Fibroblast of peridontal ligament (primary cell): ENCODE measurements around the gene SETD3.

Experiments used
- DNase-seq: peaks from one replicate; pipeline ENCODE4 v3.0.0-alpha.2; 2010; ENCODE audit errors: extremely low read depth

SETD3 gene

DNA sequence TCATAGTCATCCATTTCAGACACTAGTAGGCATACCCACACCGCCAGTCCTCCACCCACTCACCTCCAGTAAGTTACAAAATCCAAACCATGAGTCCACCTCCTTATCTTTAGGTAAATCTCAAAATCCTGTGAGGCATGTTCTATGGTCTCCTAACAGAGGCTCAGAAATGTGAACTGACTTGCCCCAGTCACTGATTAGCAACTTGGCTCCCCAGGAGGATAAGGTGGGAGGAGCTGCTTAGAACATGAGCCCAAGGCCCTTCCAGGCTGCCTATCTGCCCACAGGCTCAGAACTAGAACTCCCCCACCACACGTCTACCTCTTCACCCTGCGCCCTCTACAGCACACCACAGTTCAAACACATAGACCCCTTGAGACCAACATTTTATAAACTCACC is 19.9 kb downstream of the SETD3 start:
- no peak for DNase-seq

DNA sequence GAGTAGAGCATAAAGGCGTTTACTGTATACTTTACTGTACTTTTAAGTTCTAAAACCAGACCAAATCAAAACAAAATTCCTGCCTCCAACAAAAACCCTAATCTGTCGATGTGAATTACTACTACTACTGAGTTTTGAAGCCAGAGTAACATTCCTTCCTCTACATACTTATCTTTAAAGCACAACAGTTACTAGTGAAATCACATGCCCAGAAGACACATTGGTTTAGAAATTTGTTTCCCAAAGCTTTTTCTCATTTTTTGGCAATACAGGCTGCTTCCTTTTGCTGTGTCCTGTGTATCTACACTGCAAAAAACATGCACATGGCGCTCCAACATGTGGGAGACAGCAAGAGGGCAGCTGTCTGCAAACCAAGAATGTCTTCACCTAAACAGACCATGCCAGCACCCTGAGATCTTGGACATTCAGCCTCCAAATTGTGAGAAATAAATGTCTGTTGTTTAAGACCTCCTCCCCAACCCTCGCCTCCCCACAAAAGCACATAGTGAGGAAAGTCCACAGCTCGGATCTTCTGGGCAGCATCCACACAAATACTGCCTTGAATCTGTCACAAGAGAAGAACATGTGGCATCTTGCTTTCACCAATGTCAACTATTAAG is 21.1 kb downstream of the SETD3 start:
- DNase-seq: peak; percentile 7

DNA sequence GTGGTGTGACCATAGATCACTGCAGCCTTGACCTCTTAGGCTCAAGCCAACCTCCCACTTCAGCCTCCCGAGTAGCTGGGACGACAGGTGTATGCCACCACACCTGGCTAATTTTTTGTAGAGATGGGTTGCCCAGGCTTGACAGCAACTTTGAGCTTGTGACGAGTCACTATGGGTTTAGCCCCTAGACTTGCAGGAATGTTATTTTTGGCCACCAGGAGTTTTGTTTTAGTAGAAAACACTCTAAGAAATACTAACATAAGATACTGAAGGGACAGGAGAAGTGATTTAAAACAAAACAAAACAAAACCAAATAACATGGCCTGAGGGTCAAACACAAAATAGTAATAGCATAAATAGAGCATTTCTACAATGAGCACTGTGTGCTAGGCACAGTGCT is 26.4 kb downstream of the SETD3 start:
- DNase-seq: no peak

DNA sequence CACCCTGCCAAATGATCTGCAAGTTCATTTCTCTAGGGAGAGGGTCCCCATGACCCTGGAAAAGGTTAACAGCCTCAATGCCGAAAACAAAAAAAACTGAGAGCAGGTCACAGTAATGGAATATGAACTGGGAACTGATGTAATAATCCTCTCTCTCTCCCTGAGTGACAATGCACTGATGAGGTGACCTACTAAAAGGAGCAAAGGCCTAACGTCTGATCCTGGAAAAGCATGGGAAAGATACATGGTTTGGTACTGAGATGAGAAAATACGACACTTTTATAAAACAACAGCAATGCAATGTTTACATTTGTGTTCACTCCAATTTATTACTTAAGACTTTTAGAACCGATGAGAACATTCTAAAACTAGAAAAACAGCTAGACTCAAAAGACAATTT is 27.7 kb downstream of the SETD3 start:
- DNase-seq: no peak

DNA sequence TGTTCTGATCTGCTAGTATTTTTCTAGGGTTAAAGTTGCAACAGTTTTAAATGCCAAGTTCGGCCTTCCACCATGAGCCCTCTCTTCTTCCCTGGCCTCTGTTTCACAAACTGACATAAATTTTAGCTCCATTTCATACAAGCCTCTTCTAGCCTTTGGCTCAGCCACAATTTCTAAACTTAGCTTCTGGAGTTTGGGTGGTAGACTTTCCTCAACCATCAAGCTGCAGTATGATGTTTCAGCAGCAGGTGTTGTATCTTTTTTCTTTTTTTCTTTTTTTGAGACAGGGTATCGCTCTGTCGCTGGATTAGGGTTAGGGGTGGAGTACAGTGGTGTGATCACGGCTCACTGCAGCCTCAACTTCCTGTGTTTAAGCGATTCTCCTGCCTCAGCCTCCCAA is 29.4 kb downstream of the SETD3 start:
- no peak for DNase-seq

DNA sequence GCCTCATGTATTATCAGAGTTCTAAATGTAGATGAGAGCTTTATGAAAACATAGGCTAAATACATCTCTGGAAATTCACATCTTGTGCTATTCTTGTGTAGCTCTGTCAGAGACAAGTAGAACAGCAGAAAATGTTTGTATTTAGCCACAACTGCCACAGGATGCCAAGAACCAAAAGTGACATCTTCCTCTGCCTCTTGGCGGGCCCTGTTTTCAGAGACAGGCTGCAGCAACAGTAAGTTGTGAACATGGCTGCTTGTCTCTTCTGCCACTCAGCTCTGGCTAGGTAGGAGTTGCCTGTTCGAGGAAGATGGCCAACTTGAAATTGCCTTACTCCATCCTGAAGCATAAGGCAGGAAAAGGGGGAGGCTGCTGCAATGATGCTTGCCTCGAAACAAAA is 30.4 kb downstream of the SETD3 start:
- DNase-seq: no peak

DNA sequence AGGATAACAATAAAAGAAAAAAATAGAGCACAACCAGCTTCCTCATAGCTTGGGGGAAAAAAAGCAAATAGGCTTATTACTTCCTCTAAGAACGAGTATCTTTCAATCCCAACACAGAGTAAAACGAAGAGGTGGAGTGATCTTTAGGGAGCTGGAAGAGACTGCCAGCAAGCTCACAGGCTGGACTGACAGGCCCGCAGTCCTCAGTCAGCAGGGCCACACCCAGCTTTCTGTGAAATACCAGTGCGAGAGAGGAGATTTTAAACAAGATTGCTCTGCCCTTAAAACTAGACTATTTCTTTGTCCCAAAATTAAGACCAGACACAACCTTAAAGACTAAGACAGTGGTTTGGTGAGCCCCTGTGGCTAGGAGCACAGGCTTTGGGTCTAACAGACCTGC is 32.9 kb downstream of the SETD3 start:
- DNase-seq: no peak

DNA sequence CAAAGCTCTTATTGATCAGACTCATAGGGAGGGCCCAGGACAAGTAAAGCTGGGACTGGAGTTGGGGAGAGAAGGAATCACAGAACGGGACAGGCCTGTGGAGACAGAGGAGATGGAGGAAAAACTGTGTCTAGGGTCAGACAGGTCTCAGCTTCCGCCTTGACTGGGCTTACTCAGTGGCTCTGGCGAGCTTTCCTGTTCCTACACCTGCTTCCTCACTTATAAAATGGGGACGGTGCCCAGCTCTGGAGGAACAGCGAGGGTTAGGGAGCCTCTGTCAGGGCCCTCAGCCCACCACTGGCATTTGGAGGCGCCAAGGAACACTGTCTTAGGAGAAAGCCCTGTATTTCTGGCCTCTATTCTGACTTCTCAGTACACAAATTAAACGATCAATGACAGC is 34.7 kb downstream of the SETD3 start:
- DNase-seq: no peak

DNA sequence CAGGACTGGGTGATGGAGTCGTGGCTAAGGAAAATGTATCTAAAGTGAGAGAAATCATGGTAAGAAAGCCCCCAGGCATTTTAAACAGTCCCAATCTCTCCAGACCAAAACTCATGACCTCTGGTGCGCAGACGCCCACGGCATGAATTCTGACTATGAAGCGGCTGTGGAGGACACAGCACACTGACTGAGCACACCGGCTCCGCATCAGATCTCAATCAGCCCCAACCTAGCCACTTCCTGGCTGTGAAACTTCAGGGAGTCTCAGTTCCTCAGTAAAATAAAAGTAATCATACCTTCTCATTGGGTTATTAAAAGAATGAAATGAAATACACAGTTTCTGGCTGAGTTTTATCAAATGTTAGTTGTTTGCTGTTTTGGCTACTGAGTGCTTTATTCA is 38.7 kb downstream of the SETD3 start:
- no peak for DNase-seq

DNA sequence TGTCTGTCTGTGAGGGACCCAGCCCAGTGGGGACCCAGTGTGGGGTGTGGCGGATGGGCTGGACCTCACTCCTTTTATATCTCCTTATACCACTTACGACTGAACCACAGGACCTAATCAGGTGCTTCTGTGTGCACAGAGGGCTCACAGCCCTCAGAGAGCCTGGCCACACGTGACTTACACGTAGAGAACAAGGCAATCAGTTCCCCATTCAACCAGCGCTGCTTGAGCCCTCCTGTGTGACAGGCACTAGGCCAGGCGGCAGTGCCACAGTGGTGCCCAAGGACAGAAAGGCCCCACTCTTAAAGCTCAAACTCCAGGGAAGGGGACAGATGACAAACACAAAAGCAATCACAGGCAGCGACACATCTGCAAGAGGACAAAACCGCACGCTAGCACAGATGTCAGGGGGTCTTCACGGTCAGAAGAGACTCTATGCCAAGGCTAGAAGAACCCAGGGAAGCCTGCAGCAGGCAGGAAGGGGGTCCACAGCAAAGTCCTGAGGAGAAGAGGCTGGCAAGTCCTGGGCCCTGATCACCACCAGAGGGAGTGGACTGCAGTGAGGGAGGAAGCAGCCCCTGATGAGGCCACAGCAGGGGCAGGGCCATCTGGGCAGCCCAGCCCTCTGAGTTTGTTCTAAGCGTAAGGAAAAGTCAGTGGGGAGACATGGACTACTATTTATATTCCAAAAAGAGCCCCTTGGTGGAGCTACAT is 39.3 kb downstream of the SETD3 start:
- DNase-seq: no peak

DNA sequence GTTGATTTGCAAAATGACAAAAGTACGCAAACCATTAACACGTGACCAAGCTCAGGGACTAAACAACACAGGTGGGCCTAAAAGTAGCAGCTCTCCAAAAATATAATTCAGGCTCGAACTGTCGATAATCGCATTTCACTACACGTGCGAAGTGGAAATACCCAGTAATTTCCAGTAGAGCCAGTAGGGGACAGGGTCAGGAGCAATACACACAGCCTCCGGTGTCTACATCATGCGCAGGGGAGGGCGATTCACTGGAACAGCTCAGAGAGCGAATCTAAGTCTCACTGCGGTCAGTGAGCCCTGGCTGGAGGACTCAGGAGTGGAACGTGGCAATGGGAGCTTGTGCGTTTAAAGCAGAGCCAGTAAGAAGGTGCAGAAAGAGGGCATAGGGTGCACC is 40.4 kb downstream of the SETD3 start:
- DNase-seq: no peak

DNA sequence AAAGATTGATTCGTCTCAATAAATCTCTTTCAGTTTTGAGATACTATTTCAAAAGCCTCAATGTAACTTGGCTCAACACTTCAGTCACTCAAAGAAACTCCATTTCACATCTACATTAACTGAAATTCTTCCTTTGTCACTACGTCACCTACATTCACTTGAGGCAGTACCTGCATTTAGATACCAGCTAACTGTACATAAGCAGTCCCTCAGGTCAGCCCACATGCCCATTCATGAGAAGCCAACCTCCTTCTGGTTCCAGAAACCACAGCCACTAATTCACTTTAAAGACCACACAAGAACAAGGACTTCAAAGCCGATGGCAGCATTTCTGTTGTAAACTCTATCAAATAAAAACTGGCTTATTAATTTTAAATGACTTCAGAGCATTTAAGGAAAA is 43.0 kb downstream of the SETD3 start:
- DNase-seq: no peak

DNA sequence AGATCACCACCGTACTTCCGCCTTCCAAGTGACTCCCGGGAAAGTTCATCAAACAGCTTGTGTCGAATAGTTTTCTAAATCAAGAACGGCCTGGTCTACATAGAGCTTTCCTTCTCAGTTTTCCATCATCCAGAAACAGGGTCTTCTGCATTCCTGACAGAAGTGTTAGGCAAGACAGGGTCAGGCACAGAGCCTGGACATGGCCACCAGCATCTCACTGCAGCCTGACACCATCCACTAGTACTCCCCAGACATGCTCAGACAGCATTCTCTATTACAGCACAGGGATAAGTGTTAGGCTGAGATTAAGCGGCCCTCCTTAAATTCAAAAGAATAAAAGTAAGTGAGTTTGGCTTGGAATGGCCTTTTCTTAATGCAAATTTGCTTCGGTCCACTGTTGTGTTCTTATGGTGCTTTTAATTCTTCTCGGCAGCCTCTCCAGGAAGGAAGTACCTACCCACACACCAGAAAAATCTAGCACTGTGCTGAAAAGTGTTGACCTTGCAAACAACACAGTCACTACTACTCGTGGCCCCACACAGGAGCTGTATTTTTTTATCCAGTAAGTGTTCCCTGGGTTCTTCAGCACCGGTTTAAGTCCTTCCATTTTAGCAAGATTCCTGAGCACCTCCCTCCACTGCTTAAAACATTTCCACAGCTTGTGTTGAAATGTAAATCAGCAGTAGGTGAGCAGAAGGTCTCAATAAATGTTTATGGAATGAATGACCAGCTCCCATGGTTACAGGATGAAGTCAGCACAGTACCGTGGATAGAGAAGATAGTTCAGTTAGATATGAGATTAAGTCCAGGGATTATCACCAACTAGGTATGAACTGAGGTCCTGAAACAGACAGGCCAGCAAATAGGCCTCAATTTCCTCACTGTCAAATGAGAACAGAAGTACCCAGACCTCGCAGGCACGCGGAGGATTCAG is 44.1 kb downstream of the SETD3 start:
- DNase-seq: no peak

DNA sequence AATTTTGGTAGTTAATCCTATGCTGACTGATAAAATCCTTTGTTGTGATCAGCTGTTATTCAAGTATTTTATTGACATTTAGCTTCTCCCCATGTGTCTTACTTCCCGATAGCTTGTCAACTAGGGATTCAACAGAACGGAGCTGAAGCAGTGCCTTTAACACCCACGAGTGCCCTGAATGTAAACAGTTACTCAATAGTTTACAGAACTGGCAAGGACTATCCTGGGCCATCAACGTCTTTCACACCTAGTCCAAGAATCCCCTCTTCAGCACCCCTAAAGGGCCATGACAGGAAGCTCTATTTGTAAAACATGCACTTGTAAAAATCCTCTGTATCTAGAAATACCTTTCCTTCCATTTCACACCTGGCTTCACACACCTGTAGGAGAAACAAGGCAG is 45.3 kb downstream of the SETD3 start:
- DNase-seq: no peak

DNA sequence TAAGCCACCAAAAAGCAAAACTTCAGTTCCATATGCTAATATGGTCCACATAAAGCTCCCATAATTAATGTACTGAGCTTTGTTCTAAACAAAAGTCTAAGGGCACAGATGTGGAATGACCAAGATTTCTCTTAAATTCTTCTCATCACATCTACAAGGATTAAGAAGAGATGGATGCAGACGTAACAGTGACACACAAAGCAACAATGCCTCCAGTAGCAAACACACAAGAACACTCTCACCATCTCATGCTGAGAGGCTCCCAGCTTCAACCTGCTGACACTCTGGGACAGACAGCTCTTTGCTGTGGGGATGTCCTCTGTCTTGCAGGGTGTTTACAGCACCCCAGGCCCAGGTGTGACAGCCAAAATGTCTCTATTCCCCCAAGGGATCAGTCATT is 48.2 kb downstream of the SETD3 start:
- no peak for DNase-seq

DNA sequence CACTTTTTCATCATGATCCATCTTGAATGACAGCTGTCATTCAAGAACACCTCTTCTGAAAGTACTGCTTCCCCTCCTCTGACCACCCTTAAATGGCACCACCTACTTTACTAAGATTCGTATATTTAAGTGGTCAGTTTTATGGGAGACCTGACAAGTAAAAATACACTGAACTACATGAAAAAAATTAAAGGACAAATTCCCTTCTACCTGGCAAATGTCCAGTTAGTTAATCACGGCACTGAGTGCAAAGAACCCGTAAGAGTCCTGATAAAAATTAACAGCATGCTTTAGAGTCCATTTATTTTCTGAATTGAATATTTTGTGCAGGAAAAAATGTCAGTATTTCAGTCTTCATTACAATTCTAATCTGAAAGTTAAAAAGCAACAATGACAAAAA is 48.7 kb downstream of the SETD3 start:
- DNase-seq: no peak

DNA sequence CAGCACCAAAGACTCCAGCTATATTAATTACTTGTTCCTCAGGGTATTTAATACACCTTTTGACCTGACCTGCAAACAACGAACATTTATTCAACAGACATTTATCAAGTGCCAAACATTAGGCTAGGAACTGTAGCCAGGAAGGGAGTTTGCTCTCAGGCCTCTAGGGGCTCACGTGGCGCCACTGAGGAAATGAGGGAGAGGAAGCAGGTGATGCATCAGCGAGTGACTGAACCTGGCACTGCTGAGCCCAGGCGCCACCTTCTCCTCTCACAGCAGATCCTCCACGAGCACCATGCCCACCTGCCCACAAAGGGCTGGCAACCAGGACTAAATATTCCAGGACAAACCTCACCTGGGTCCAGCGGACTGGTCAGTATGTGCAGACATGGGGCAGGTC is 50.2 kb downstream of the SETD3 start:
- no peak for DNase-seq

DNA sequence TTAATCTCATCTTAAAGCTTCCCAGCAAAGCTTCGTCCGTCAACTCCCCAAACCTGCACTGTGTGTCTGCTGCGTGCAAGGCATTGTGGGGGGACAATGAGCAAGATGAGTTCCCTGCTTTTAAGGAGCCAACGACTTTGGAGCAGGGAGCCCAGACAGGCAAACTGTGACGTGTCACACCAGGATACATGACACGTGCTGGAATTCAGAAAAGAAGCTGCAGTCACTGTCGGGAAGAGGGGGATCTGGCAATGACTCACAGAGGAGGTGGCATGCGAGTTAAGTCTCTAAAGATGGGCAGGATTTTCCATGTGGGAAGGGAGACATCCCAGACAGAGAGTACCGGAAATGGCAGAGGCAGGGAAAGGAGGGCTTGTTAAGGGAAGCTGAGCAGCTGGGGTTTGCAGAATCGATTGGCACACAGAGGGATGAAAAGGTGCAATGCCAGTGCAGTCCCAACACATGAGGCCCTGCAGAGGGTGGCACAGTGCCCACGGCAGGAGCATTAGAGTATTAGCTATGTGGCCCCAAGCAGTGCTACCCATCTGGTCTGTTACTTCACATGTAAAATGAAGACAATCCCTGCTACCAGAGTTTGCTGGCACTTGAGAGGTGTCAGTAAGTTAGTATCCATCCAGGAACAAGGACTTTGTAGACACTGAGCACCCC is 52.9 kb downstream of the SETD3 start:
- no peak for DNase-seq

DNA sequence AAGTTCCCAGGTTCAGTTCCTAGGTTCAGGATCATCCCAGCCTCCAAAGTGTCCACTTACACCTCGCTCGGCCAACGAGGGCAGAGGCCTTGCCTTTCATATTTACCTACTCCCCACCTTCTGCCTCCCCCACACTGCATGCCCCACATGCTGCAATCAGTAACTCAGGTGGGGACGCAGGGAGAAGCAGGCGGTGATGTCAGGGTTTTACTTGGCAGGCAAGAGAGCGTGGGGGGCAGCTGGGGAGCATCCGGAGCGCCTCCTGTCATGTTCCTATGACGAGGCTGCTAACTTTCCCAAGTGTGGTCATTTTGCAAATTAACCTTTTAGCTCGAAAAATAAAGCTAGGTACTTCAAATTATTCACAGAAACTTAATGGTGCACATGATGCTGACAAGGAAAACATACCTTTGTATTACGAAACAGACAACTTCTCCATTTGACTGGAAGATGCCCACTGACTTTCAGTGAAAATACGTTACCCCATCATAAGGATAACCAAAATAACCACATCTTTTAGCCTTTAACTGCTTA is 53.8 kb downstream of the SETD3 start:
- no peak for DNase-seq

DNA sequence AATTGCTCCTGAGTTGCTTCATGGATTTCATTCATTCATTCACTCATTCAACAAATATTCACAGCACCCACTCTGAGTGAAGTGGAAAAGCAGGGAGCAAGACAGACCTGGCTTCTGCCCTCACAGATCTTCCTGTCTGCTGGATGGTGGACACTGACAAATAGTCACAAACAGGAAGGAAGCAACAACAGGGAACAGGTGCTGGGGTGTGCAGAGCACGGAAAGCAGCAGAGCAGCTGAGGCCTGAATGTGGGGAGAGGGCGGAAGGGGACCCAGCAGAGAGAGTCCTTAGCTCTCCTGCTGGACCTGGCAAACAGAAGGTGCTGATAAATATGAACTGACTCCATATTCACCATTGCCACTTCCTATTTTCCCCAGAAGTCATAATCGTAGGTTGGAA is 54.4 kb downstream of the SETD3 start:
- no peak for DNase-seq

DNA sequence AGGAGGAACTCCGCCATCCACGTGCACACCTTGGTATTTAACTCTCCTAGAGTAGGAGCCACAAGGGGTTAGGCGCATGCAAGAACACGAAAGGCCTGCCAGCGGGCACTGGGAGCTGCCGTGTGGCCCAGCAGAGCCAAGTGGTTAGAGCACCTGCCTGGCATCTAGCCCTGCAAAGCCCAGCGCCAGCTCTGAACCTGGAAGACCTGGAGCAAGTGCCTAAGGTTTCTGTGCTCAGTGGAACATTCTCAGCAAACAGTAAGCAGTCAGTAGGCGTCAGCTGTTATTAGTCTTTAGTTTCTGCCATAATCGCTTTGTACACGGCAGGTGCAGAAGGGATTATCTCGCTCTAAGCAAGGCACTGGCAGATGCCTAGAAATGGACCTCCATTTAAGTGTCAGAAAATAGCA is 55.4 kb downstream of the SETD3 start:
- no peak for DNase-seq

DNA sequence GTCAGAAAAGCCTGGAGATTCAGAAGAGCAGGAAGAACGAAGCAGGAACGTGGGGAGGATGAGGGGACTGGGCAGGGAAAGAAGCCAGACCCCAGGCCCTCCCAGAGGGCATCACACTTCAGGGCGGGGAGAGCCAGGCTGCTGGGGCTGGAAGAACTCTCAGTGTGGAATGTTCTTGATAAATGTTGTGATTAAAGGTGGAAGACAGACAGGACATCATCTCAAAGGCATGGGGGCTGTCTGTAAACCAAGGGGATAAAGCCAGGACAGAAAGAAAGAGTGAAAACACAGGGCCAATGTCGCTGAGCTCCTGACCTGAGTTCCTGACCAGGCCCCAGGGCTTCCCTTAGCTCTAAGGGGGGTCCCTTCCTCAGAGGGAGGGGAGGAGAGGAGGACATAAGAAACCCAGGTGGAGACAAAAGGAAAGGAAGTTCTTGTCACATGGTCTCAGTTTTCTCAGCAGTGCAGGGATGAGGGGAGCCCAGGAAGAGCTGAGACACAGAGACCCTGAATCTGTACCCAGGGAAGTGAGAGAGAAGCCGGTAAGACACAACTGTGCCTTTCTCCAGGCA is 56.3 kb downstream of the SETD3 start:
- no peak for DNase-seq
